H1 (cell line): ENCODE measurements around the gene PRPF6.

Source experiments
- BRCA1 ChIP-seq: IDR thresholded peaks from 2 replicates; pipeline ENCODE4 v1.6.1; 2012; ENCODE audit warnings: low read depth, low read length, improper control_type of control experiment
- EZH2 ChIP-seq: fragments of 200-600 bp; sonication (generic); IDR thresholded peaks from 2 replicates; pipeline ENCODE4 v1.7.1; 2012; ENCODE audit warnings: low read depth, mild to moderate bottlenecking, moderate library complexity, low read length, inconsistent platforms; ENCODE audit not compliant: severe bottlenecking
- POLR2A ChIP-seq, 2 experiments: IDR thresholded peaks; 1 replicate in 1 of 2; 2 replicates in 1 of 2; pipeline ENCODE4 v1.6.1; 2011; ENCODE audit warnings: low read depth in 2 of 2, low read length in 2 of 2, mild to moderate bottlenecking in 2 of 2; ENCODE audit errors: control extremely low read depth in 1 of 2
- RAD21 ChIP-seq, 2 experiments: IDR thresholded peaks in 1 of 2; conservative IDR thresholded peaks in 1 of 2; 2 replicates each; pipeline ENCODE4 v1.6.1; 2011; ENCODE audit warnings: low read depth in 2 of 2, low read length in 2 of 2, improper control_type of control experiment in 1 of 2, inconsistent platforms in 1 of 2, mild to moderate bottlenecking in 1 of 2, moderate library complexity in 1 of 2
- SP1 ChIP-seq: IDR thresholded peaks from 2 replicates; pipeline ENCODE4 v1.6.1; 2011; ENCODE audit warnings: low read depth, low read length
- TF ChIP-seq, protein P1 (sequence below), 3 experiments: IDR thresholded peaks; 1 replicate in 2 of 3; 2 replicates in 1 of 3; pipeline versions ENCODE4 v1.5.1 to v1.6.1; 2011; ENCODE audit warnings: low read length in 3 of 3, mild to moderate bottlenecking in 3 of 3, inconsistent platforms in 2 of 3, low read depth in 1 of 3, moderate library complexity in 1 of 3; ENCODE audit not compliant: insufficient read depth in 1 of 3; ENCODE audit errors: control extremely low read depth in 1 of 3

DNA sequence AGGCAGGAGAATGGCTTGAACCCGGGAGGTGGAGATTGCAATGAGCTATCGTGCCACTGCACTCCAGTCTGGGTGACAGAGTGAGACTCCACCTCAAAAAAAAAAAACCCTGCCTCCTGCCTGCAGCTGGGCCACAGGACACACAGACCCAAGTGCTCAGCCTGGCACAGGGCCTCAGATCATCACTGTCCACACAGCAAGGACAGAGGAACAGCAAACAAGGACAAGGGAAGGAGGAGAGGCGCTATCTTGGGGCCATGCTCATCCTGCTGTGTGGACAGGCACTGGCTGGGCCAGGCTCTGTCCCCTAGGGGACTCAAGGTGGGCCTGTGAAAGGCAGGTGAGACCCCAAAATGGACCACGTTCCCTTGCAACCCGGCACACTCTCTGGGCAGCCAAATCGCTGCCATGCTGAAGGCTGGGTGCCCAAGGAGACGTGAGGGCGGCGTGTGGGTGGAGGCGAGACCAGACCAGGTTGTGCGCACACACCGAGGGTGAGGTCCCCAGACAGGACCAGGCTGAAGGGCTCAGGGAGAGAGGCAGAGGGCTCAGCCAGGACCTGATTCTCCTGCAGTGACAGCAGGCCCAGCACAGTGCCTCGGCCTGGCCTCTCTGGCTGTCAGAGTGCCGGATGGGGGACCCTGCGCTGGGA is 33.8 kb upstream of the PRPF6 start:
- no peak for TF ChIP-seq EZH2
- no peak for TF ChIP-seq BRCA1
- no peak for TF ChIP-seq RAD21 (IDR thresholded peaks at IDR 0.05 in 1 of 2, conservative IDR thresholded peaks at IDR 0.05 in 1 of 2; ENCODE audit: low read depth in 2 of 2, low read length in 2 of 2)
- no peak for TF ChIP-seq SP1
- TF ChIP-seq, protein P1, sequence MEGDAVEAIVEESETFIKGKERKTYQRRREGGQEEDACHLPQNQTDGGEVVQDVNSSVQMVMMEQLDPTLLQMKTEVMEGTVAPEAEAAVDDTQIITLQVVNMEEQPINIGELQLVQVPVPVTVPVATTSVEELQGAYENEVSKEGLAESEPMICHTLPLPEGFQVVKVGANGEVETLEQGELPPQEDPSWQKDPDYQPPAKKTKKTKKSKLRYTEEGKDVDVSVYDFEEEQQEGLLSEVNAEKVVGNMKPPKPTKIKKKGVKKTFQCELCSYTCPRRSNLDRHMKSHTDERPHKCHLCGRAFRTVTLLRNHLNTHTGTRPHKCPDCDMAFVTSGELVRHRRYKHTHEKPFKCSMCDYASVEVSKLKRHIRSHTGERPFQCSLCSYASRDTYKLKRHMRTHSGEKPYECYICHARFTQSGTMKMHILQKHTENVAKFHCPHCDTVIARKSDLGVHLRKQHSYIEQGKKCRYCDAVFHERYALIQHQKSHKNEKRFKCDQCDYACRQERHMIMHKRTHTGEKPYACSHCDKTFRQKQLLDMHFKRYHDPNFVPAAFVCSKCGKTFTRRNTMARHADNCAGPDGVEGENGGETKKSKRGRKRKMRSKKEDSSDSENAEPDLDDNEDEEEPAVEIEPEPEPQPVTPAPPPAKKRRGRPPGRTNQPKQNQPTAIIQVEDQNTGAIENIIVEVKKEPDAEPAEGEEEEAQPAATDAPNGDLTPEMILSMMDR (IDR thresholded peaks at IDR 0.05; ENCODE audit: control extremely low read depth in 1 of 3, insufficient read depth in 1 of 3, low read depth in 1 of 3, low read length in 3 of 3): no peak
- no peak for TF ChIP-seq POLR2A (IDR thresholded peaks at IDR 0.05; ENCODE audit: control extremely low read depth in 1 of 2, low read depth in 2 of 2, low read length in 2 of 2)
